GM12878 (cell line): ENCODE results near the gene TRIM41. TPM values are rescaled to one million over a fixed set of nuclear protein-coding genes. Genes with fewer than 3 reads are reported as not detected.
A peak's percentile ranks its signal among the peaks of the same experiment; 100 is the strongest.

Source experiments
- ATAC-seq: fragments of 200-7000 bp; cut with Tn5 transposase; 3 replicates; pipeline ENCODE4 v1.9.1; 2020; ENCODE audit warnings: mild to moderate bottlenecking, moderate library complexity
- BruUV-seq: library from RNA; stranded (reverse); fragments of 400-500 nt; replicated peaks from 2 replicates; lab custom pipeline; 2021; lab: Mats Ljungman, UMichigan
- CTCF ChIA-PET: fragments of 300-600 bp; sonication (Branson Sonifier 250); formaldehyde crosslinking; extraction: SDS; loops from one replicate; lab custom pipeline; 2021; ENCODE audit warnings: inconsistent platforms; lab: Yijun Ruan, JAX
- POLR2A ChIA-PET: fragments of 350-600 bp; formaldehyde crosslinking; extraction: SDS; loops from one replicate; lab custom pipeline; 2021; ENCODE audit warnings: inconsistent platforms; lab: Charles Lee
- RAD21 ChIA-PET: fragments of 300-600 bp; sonication (Branson Sonifier 250); formaldehyde crosslinking; loops from one replicate; lab custom pipeline; 2023; ENCODE audit warnings: antibody characterized with exemption; ENCODE audit not compliant: unreplicated experiment; lab: Charles Lee
- SMC1A ChIA-PET: fragments of 300-600 bp; sonication (Branson Sonifier 250); formaldehyde crosslinking; loops from one replicate; lab custom pipeline; 2023; ENCODE audit not compliant: unreplicated experiment, uncharacterized antibody; lab: Charles Lee
- DNase-seq: peaks from one replicate; pipeline ENCODE4 v3.0.0-alpha.2; 2011; ENCODE audit warnings: low read depth, low spot score
- FAIRE-seq: peaks from 3 replicates; lab custom pipeline; 2011; peaks lifted over from hg19 to GRCh38; lab: Jason Lieb, UNC
- H2AFZ ChIP-seq: 2 replicates; pipeline ENCODE4 v1.6.0; 2011; ENCODE audit warnings: low read depth, low read length, control low read depth; ENCODE audit not compliant: control insufficient read depth
- H3K27ac ChIP-seq: 2 replicates; pipeline ENCODE4 v1.5.1; 2011; ENCODE audit warnings: control low read depth; ENCODE audit not compliant: control insufficient read depth, insufficient read depth
- H3K27me3 ChIP-seq, 2 experiments: replicated peaks in 1 of 2; 2 replicates each; pipeline versions ENCODE4 v1.6.0 to v1.6.1; 2011; ENCODE audit warnings: low read length in 1 of 2; ENCODE audit not compliant: control insufficient read depth in 2 of 2, insufficient read depth in 2 of 2
- H3K36me3 ChIP-seq, 2 experiments: 2 replicates each; pipeline ENCODE4 v1.5.1; 2011; ENCODE audit warnings: low read length in 1 of 2; ENCODE audit not compliant: control insufficient read depth in 2 of 2, insufficient read depth in 2 of 2
- H3K4me1 ChIP-seq: 2 replicates; pipeline ENCODE4 v1.6.1; 2011; ENCODE audit warnings: mild to moderate bottlenecking, low read length, moderate library complexity, mixed read lengths; ENCODE audit not compliant: control insufficient read depth, insufficient read depth
- H3K4me2 ChIP-seq: 2 replicates; pipeline ENCODE4 v1.6.0; 2011; ENCODE audit warnings: control low read depth; ENCODE audit not compliant: control insufficient read depth, insufficient read depth
- H3K4me3 ChIP-seq: fragments of 200-600 bp; sonication (generic); 2 replicates; pipeline ENCODE4 v1.5.1; 2016
- H3K79me2 ChIP-seq: 2 replicates; pipeline ENCODE4 v1.6.0; 2011; ENCODE audit warnings: low read length; ENCODE audit not compliant: control insufficient read depth, insufficient read depth
- H3K9ac ChIP-seq: 2 replicates; pipeline ENCODE4 v1.8.0; 2011; ENCODE audit warnings: low read length, control low read depth, mixed read lengths; ENCODE audit not compliant: control insufficient read depth, insufficient read depth
- H3K9me3 ChIP-seq: replicated peaks from 3 replicates; pipeline ENCODE4 v1.5.1; 2011; ENCODE audit warnings: mild to moderate bottlenecking, low read length; ENCODE audit not compliant: control insufficient read depth, insufficient read depth
- H4K20me1 ChIP-seq: 2 replicates; pipeline ENCODE4 v1.6.0; 2011; ENCODE audit not compliant: control insufficient read depth, insufficient read depth
- CHD1 ChIP-seq: IDR thresholded peaks from 2 replicates; pipeline ENCODE4 v1.6.1; 2012; ENCODE audit warnings: low read depth, low read length, improper control_type of control experiment
- MTA3 ChIP-seq: IDR thresholded peaks from 2 replicates; pipeline ENCODE4 v1.6.1; 2012; ENCODE audit warnings: low read length, inconsistent platforms, borderline replicate concordance
- MYB ChIP-seq: fragments of 150-350 bp; IDR thresholded peaks from 2 replicates; pipeline ENCODE4 v1.6.1; 2014; ENCODE audit warnings: mild to moderate bottlenecking, low read depth, low read length, borderline replicate concordance
- NFIC ChIP-seq: IDR thresholded peaks from 2 replicates; pipeline ENCODE4 v1.6.1; 2012; ENCODE audit warnings: low read depth, mild to moderate bottlenecking, inconsistent platforms, low read length, moderate library complexity
- NR2C1 ChIP-seq: fragments of 450-650 bp; IDR thresholded peaks from 2 replicates; pipeline ENCODE4 v1.6.1; 2017; ENCODE audit warnings: antibody characterized with exemption, mild to moderate bottlenecking, moderate library complexity
- PAX8 ChIP-seq: fragments of 450-650 bp; IDR thresholded peaks from 2 replicates; pipeline ENCODE4 v1.6.1; 2017; ENCODE audit warnings: mild to moderate bottlenecking, moderate library complexity
- POU2F2 ChIP-seq: IDR thresholded peaks from 3 replicates; pipeline ENCODE4 v1.6.1; 2011; ENCODE audit warnings: low read depth, mild to moderate bottlenecking, low read length, borderline replicate concordance
- RB1 ChIP-seq: fragments of 450-650 bp; formaldehyde crosslinking; IDR thresholded peaks from 2 replicates; pipeline ENCODE4 v1.6.1; 2017; ENCODE audit warnings: mild to moderate bottlenecking, borderline replicate concordance
- SPI1 ChIP-seq: IDR thresholded peaks from 2 replicates; pipeline ENCODE4 v1.6.1; 2011; ENCODE audit warnings: low read depth, mild to moderate bottlenecking, low read length, moderate library complexity, borderline replicate concordance; ENCODE audit not compliant: insufficient read depth
- STAT1 ChIP-seq: fragments of 450-650 bp; conservative IDR thresholded peaks from 2 replicates; pipeline ENCODE4 v1.6.1; 2014; ENCODE audit warnings: antibody characterized with exemption, mild to moderate bottlenecking
- TARDBP ChIP-seq: IDR thresholded peaks from 2 replicates; pipeline ENCODE4 v1.6.1; 2016; ENCODE audit warnings: borderline replicate concordance
- ZNF207 ChIP-seq: fragments of 450-650 bp; IDR thresholded peaks from 2 replicates; pipeline ENCODE4 v1.6.1; 2014; ENCODE audit warnings: antibody characterized with exemption, mild to moderate bottlenecking, borderline replicate concordance
- ZNF24 ChIP-seq: fragments of 450-650 bp; IDR thresholded peaks from 2 replicates; pipeline ENCODE4 v1.6.1; 2017; ENCODE audit warnings: antibody characterized with exemption, mild to moderate bottlenecking
- ZNF274 ChIP-seq: IDR thresholded peaks from one replicate; pipeline ENCODE4 v1.8.0; 2011; ENCODE audit not compliant: insufficient read length, insufficient read depth
- ZNF622 ChIP-seq: fragments of 450-650 bp; IDR thresholded peaks from 2 replicates; pipeline ENCODE4 v1.6.1; 2017; ENCODE audit warnings: mild to moderate bottlenecking, inconsistent platforms
- WGBS: methylation state at CpG from one replicate; pipeline ENCODE4 v1.1.6; 2016; ENCODE audit warnings: low lambda C conversion rate; ENCODE audit not compliant: insufficient replicate concordance, insufficient coverage; ENCODE audit errors: missing lambda C conversion rate; 5-methylcytosine and 5-hydroxymethylcytosine counted together
- in situ Hi-C: fragments of 300-500 bp; cut with MboI; formaldehyde crosslinking; loops from 9 replicates; pipeline ENCODE4 v1.14.3; 2018; ENCODE audit warnings: mixed read lengths
- intact Hi-C: fragments of 100-400 bp; cut with micrococcal nuclease; formaldehyde crosslinking; loops from one replicate; pipeline ENCODE4 v1.14.2; 2022; ENCODE audit not compliant: unreplicated experiment
- polyA plus RNA-seq, 11 experiments: library from polyadenylated mRNA; depleted of rRNA in 4 of 11; unstranded in 6 of 11; stranded (reverse) in 5 of 11; fragments of >200 nt; fragmentation: Nextera tagmentation in 4 of 11; fragmentation: Illumina TruSeq in 1 of 11; extraction: Ambion mirVana in 4 of 11; extraction: Trizol in 1 of 11; gene quantifications; 1 replicate in 1 of 11; 2 replicates in 10 of 11; pipeline versions ENCODE4 v1.2.1 to v1.2.3, GENCODE V29; 2011 to 2016; ENCODE audit warnings: inconsistent platforms in 2 of 11, missing spikeins in 2 of 11, low read depth in 1 of 11
- total RNA-seq, 4 experiments: library from RNA; depleted of rRNA in 3 of 4; stranded (reverse); fragments of >200 nt in 3 of 4; fragmentation: Illumina TruSeq in 1 of 4; extraction: Trizol in 1 of 4; gene quantifications; 2 replicates each; pipeline versions ENCODE4 v1.2.1 to v1.2.3, GENCODE V29; 2013 to 2021
- TF ChIP-seq, protein P1 (sequence below): fragments of 450-650 bp; IDR thresholded peaks from 2 replicates; pipeline ENCODE4 v1.6.1; 2017; ENCODE audit warnings: borderline replicate concordance
- TF ChIP-seq, protein P2 (sequence below): IDR thresholded peaks from 2 replicates; pipeline ENCODE4 v1.6.1; 2012; ENCODE audit warnings: mild to moderate bottlenecking, low read depth, low read length

The TRIM41 gene
- total and polyA plus RNA-seq, 10 of the 15 experiments (the other 5 are each of a cell fraction or from before 2014, with no cell fraction given), result 1.0 to 28.9 (median 10.6) TPM

DNA sequence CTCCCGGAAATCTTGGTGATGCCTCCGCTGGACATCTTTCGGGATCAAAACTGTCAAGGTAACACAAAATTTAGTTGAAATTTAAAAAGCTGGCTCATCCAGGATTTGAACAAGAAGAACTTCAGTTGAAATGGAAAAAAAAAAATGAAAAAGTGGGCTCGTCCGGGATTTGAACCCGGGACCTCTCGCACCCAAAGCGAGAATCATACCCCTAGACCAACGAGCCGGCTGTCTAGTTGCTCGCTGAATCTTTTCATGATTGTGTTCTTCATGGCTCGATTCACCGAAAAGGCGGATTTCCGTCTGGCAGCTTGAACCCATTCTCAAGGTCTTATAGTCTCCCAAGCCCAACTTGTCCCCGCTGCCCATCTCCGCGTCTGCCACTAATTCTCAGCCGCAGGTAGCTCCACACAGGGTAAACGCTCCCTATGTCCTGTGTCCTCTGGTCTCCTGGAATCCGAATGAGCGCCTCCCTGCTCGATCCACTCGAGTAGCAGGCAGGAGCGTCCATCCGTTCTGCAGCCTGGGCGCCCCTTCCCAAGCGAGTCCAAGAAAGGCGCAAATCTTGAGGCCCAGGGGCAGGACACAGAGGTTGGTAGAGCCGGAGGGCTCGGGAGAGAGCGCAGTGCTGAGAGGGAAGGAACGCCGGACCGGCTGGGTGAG lies 34.2 kb upstream of the TRIM41 start:
- CTCF ChIA-PET, result interaction anchor here (0.7 to 7.6 kb wide), 11 partner anchors 10 to 385 kb away, joined by 3 to 96 read pairs (median 4); partner anchors contain the start of genes TRIM52 and TRIM7
- RAD21 ChIA-PET, result interaction anchor here (1.0 to 6.9 kb wide), 9 partner anchors 9 to 73 kb away, joined by 3 to 72 read pairs (median 6); partner anchors contain the start of genes RACK1, TRIM41, TRIM52 and TRIM7
- Histone ChIP-seq H3K27me3 (no peaks in the 10 kb centered on the region), H4K20me1 (no peaks in the 10 kb centered on the region), H3K9ac (peak overlapping the region; percentile 86), H3K9me3 (no peaks in the 10 kb centered on the region), H3K4me2 (peak overlapping the region; percentile 89), H3K79me2 (no peaks in the 10 kb centered on the region; the same call in 1 of the 2 replicates), H3K36me3 (no peaks in the 10 kb centered on the region), H2AFZ (peak overlapping the region; percentile 94), H3K4me1 (peaks cover 10% of the 10 kb centered on the region), H3K4me3 (peak overlapping the region; percentile 95), H3K27ac (peak overlapping the region; percentile 84)
- WGBS, result 1% methylated on average over 34 of the region's 35 CpGs
- SMC1A ChIA-PET, result interaction anchor here (1.0 to 4.5 kb wide), 6 partner anchors 10 to 35 kb away, joined by 3 to 40 read pairs (median 6); partner anchors contain the start of gene TRIM7
- ATAC-seq (peak; percentile 7), DNase-seq (peak; percentile 85), FAIRE-seq (peak; percentile 65)
- POLR2A ChIA-PET, result interaction anchor here (0.7 to 4.4 kb wide), 12 partner anchors 10 to 636 kb away, joined by 3 to 20 read pairs (median 9); partner anchors contain the start of genes RACK1, TRIM41 and TRIM7
- no TSS peak for BruUV-seq
- in situ Hi-C loops (loop anchor here (10.0 kb wide), 1 partner anchor 66 kb away; no protein-coding TSS in a partner anchor), intact Hi-C loops (loop anchor here (2.0 kb wide), 1 partner anchor 72 kb away; the partner anchor contains the start of gene TRIM52)
- TF ChIP-seq SPI1 (no peak), STAT1 (no peak), POU2F2 (no peak), NFIC (no peak), CHD1 (0 out of 2 replicates have a peak, but pooled peaks have one; percentile 88), ZNF207 (0 out of 2 replicates have a peak, but pooled peaks have one; percentile 11), ZNF274 (no peak), ZNF24 (peak; percentile 99), PAX8 (no peak), TARDBP (peak; percentile 96), RB1 (peak; percentile 4; the same call in 1 of the 2 replicates), ZNF622 (no peak), MYB (no peak), MTA3 (no peak), NR2C1 (no peak)
- TF ChIP-seq, protein P1, sequence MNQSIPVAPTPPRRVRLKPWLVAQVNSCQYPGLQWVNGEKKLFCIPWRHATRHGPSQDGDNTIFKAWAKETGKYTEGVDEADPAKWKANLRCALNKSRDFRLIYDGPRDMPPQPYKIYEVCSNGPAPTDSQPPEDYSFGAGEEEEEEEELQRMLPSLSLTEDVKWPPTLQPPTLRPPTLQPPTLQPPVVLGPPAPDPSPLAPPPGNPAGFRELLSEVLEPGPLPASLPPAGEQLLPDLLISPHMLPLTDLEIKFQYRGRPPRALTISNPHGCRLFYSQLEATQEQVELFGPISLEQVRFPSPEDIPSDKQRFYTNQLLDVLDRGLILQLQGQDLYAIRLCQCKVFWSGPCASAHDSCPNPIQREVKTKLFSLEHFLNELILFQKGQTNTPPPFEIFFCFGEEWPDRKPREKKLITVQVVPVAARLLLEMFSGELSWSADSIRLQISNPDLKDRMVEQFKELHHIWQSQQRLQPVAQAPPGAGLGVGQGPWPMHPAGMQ, result no peak
- TF ChIP-seq, protein P2, sequence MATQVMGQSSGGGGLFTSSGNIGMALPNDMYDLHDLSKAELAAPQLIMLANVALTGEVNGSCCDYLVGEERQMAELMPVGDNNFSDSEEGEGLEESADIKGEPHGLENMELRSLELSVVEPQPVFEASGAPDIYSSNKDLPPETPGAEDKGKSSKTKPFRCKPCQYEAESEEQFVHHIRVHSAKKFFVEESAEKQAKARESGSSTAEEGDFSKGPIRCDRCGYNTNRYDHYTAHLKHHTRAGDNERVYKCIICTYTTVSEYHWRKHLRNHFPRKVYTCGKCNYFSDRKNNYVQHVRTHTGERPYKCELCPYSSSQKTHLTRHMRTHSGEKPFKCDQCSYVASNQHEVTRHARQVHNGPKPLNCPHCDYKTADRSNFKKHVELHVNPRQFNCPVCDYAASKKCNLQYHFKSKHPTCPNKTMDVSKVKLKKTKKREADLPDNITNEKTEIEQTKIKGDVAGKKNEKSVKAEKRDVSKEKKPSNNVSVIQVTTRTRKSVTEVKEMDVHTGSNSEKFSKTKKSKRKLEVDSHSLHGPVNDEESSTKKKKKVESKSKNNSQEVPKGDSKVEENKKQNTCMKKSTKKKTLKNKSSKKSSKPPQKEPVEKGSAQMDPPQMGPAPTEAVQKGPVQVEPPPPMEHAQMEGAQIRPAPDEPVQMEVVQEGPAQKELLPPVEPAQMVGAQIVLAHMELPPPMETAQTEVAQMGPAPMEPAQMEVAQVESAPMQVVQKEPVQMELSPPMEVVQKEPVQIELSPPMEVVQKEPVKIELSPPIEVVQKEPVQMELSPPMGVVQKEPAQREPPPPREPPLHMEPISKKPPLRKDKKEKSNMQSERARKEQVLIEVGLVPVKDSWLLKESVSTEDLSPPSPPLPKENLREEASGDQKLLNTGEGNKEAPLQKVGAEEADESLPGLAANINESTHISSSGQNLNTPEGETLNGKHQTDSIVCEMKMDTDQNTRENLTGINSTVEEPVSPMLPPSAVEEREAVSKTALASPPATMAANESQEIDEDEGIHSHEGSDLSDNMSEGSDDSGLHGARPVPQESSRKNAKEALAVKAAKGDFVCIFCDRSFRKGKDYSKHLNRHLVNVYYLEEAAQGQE, result no peak
